Caco-2 (cell line): ENCODE data around the gene SLC6A2. TPM values are rescaled to one million over a fixed set of nuclear protein-coding genes. Genes with fewer than 3 reads are reported as not detected.
"Not testable (repeated sequence)": the region's sequence is repeated elsewhere in the genome, so short reads cannot be mapped to it uniquely, and the experiment has no call there.

Experiments
- Bru-seq: library from RNA; stranded (reverse); fragments of 400-500 nt; gene quantifications from one replicate; lab custom pipeline; 2021; lab: Mats Ljungman, UMichigan
- BruChase-seq, 2 experiments: library from RNA; stranded (reverse); fragments of 400-500 nt; gene quantifications; one replicate each; lab custom pipeline; 2021; lab: Mats Ljungman, UMichigan
- BruUV-seq: library from RNA; stranded (reverse); fragments of 400-500 nt; replicated peaks from 2 replicates; lab custom pipeline; 2021; lab: Mats Ljungman, UMichigan
- CTCF ChIA-PET: fragments of 300-600 bp; sonication (Branson Sonifier 250); formaldehyde crosslinking; loops from one replicate; lab custom pipeline; 2022; ENCODE audit warnings: antibody characterized with exemption; lab: Charles Lee
- POLR2A ChIA-PET: fragments of 300-600 bp; sonication (Branson Sonifier 250); formaldehyde crosslinking; loops from one replicate; lab custom pipeline; 2022; ENCODE audit warnings: antibody characterized with exemption; lab: Charles Lee
- DNase-seq, 2 experiments: peaks; one replicate each; pipeline versions ENCODE4 v3.0.0 to v3.0.0-alpha.2; 2020 to 2022
- H3K27me3 ChIP-seq: replicated peaks from 2 replicates; pipeline ENCODE4 v1.6.0; 2011; ENCODE audit warnings: low read length; ENCODE audit not compliant: control insufficient read depth, insufficient read depth
- H3K36me3 ChIP-seq: 2 replicates; pipeline ENCODE4 v1.5.1; 2011; ENCODE audit warnings: low read length; ENCODE audit not compliant: control insufficient read depth, insufficient read depth
- H3K4me1 ChIP-seq: fragments of 250-450 bp; sonication (Bioruptor Pico); 2 replicates; pipeline ENCODE4 v1.5.1; 2020; ENCODE audit warnings: mild to moderate bottlenecking
- H3K4me3 ChIP-seq: 2 replicates; pipeline ENCODE4 v1.5.1; 2011; ENCODE audit warnings: low read depth, mild to moderate bottlenecking, control low read depth, low read length
- H3K9me3 ChIP-seq: fragments of 250-450 bp; sonication (Bioruptor Pico); 2 replicates; pipeline ENCODE4 v1.5.1; 2020; ENCODE audit warnings: mild to moderate bottlenecking, moderate library complexity
- H3K27ac Mint-ChIP-seq: one replicate; pipeline ENCODE4 v1.8.0; 2022; ENCODE audit warnings: mixed read lengths; ENCODE audit not compliant: unreplicated experiment
- H3K27me3 Mint-ChIP-seq: one replicate; pipeline ENCODE4 v1.8.0; 2022; ENCODE audit warnings: mixed read lengths; ENCODE audit not compliant: insufficient read depth, unreplicated experiment
- H3K36me3 Mint-ChIP-seq: one replicate; pipeline ENCODE4 v1.8.0; 2022; ENCODE audit warnings: mild to moderate bottlenecking, mixed read lengths; ENCODE audit not compliant: insufficient read depth, unreplicated experiment
- H3K4me1 Mint-ChIP-seq: one replicate; pipeline ENCODE4 v1.8.0; 2022; ENCODE audit warnings: low read depth, mixed read lengths; ENCODE audit not compliant: unreplicated experiment
- H3K4me3 Mint-ChIP-seq: one replicate; pipeline ENCODE4 v1.8.0; 2022; ENCODE audit warnings: mild to moderate bottlenecking, moderate library complexity, mixed read lengths; ENCODE audit not compliant: unreplicated experiment
- H3K9me3 Mint-ChIP-seq: one replicate; pipeline ENCODE4 v1.8.0; 2022; ENCODE audit warnings: mixed read lengths; ENCODE audit not compliant: unreplicated experiment
- CTCF ChIP-seq, 2 experiments: fragments of 200-600 bp in 1 of 2; IDR thresholded peaks; 1 replicate in 1 of 2; 2 replicates in 1 of 2; pipeline versions ENCODE4 v1.5.1 to v1.8.0; 2011 to 2022; ENCODE audit warnings: antibody characterized with exemption in 1 of 2, control low read depth in 1 of 2, inconsistent platforms in 1 of 2, low read depth in 1 of 2, low read length in 1 of 2, mild to moderate bottlenecking in 1 of 2, moderate library complexity in 1 of 2; ENCODE audit not compliant: insufficient read depth in 1 of 2, severe bottlenecking in 1 of 2, unreplicated experiment in 1 of 2
- intact Hi-C: fragments of 100-400 bp; cut with micrococcal nuclease; formaldehyde crosslinking; loops from one replicate; pipeline ENCODE4 v1.10.0; 2022; ENCODE audit not compliant: unreplicated experiment
- long read RNA-seq: library from polyadenylated mRNA; stranded (forward); transcript quantifications from one replicate; pipeline ENCODE4 v2.0.0, GENCODE V29; 2022
- total RNA-seq: library from RNA; stranded (reverse); gene quantifications from 2 replicates; pipeline ENCODE4 v1.2.3, GENCODE V29; 2022

The SLC6A2 gene
- total RNA-seq (not detected in 2 replicates), Bru-seq, nascent RNA (percentile 2 among the genes with signal in this experiment), BruChase-seq, experiment 1, labeled RNA remaining after a 2-hour chase (percentile 5 among the genes with signal in this experiment), BruChase-seq, experiment 2, labeled RNA remaining after a 6-hour chase (not detected)
- long read RNA-seq, result 0 reads

- Histone ChIP-seq H3K36me3 (no peaks in the 10 kb centered on the region), H3K27me3 (no peaks in the 10 kb centered on the region), H3K4me3 (no peak within 1 kb of the TSS), H3K9me3 (no peaks in the 10 kb centered on the region), H3K4me1 (no peaks in the 10 kb centered on the region)
- POLR2A ChIA-PET, result no interaction called here
- Mint-ChIP-seq H3K9me3 (no peaks in the 10 kb centered on the region), H3K4me1 (no peaks in the 10 kb centered on the region), H3K4me3 (no peak within 1 kb of the TSS), H3K27ac (no peak within 1 kb of the TSS), H3K27me3 (peaks cover 11% of the 10 kb centered on the region), H3K36me3 (no peaks in the 10 kb centered on the region)
- no peak for TF ChIP-seq CTCF (IDR thresholded peaks at IDR 0.05; ENCODE audit: insufficient read depth in 1 of 2, low read depth in 1 of 2, low read length in 1 of 2, severe bottlenecking in 1 of 2, unreplicated experiment in 1 of 2)
- intact Hi-C loops, result no loop called here
- DNase-seq, result no peak
- BruUV-seq, result no TSS peak
- CTCF ChIA-PET, result no interaction called here
Observed at GRCh38 chr16:55655897-55656681, at the start of gene SLC6A2. Gene SLC6A2, plus strand, starts transcription at chr16:55655988. Its CDS starts 707 bp downstream, at chr16:55656695.

GRCh38 chr16:55613613-55614335 lies 42.0 kb upstream of the SLC6A2 start:
- no TSS peak for BruUV-seq
- no peaks in the 10 kb centered on the region; the same call in 1 of the 2 replicates for H3K27me3 ChIP-seq
- Mint-ChIP-seq H3K27ac (no peak overlapping the region), H3K36me3 (no peaks in the 10 kb centered on the region), H3K9me3 (peaks cover 9% of the 10 kb centered on the region), H3K4me3 (no peak overlapping the region), H3K4me1 (peaks cover 6% of the 10 kb centered on the region), H3K27me3 (peaks cover 15% of the 10 kb centered on the region)
- H3K9me3 ChIP-seq, result no peaks in the 10 kb centered on the region
- no peaks in the 10 kb centered on the region for H3K4me1 ChIP-seq
- no peak for TF ChIP-seq CTCF (IDR thresholded peaks at IDR 0.05; ENCODE audit: insufficient read depth in 1 of 2, low read depth in 1 of 2, low read length in 1 of 2, severe bottlenecking in 1 of 2, unreplicated experiment in 1 of 2)
- H3K4me3 ChIP-seq, result no peak overlapping the region
- DNase-seq, result no peak
- CTCF ChIA-PET, result no interaction called here
- H3K36me3 ChIP-seq, result no peaks in the 10 kb centered on the region
- intact Hi-C loops, result no loop called here
- POLR2A ChIA-PET, result no interaction called here

- H3K4me3 ChIP-seq, result no peak overlapping the region
- no peaks in the 10 kb centered on the region for H3K27me3 ChIP-seq
- H3K27me3 Mint-ChIP-seq, result peaks cover 15% of the 10 kb centered on the region
- DNase-seq, result no peak
- peaks cover 9% of the 10 kb centered on the region for H3K9me3 Mint-ChIP-seq
- ChIA-PET POLR2A (no interaction called here), CTCF (no interaction called here)
- intact Hi-C loops, result no loop called here
- H3K4me1 ChIP-seq, result no peaks in the 10 kb centered on the region
- H3K27ac Mint-ChIP-seq, result no peak overlapping the region
- no peaks in the 10 kb centered on the region for H3K36me3 Mint-ChIP-seq
- H3K4me3 Mint-ChIP-seq, result no peak overlapping the region
- peaks cover 6% of the 10 kb centered on the region for H3K4me1 Mint-ChIP-seq
- no peaks in the 10 kb centered on the region for H3K36me3 ChIP-seq
- TF ChIP-seq CTCF (IDR thresholded peaks at IDR 0.05; ENCODE audit: insufficient read depth in 1 of 2, low read depth in 1 of 2, low read length in 1 of 2, severe bottlenecking in 1 of 2, unreplicated experiment in 1 of 2), result no peak
- BruUV-seq, result no TSS peak
- H3K9me3 ChIP-seq, result no peaks in the 10 kb centered on the region
Observed at GRCh38 chr16:55615071-55615470, 40.7 kb upstream of the SLC6A2 start.

GRCh38 chr16:55615670-55616069 lies 40.1 kb upstream of the SLC6A2 start:
- CTCF ChIA-PET, result not testable (repeated sequence)

More at GRCh38 chr16:55615670-55616069, 40.1 kb upstream of the SLC6A2 start:
- H3K4me1 ChIP-seq, intact Hi-C loops, POLR2A ChIA-PET, DNase-seq, H3K4me3 ChIP-seq, H3K9me3 Mint-ChIP-seq, BruUV-seq, H3K36me3 Mint-ChIP-seq, H3K4me1 Mint-ChIP-seq, H3K27ac Mint-ChIP-seq, H3K27me3 ChIP-seq, H3K4me3 Mint-ChIP-seq, H3K36me3 ChIP-seq, H3K9me3 ChIP-seq: not testable (repeated sequence)
- peaks cover 15% of the 10 kb centered on the region for H3K27me3 Mint-ChIP-seq
